AG09319 (cell line): ENCODE data around the gene FYCO1.

Source experiments
- DNase-seq: peaks from one replicate; pipeline ENCODE4 v3.0.0-alpha.2; 2010; ENCODE audit warnings: low read depth; ENCODE audit errors: extremely low read depth
- CTCF ChIP-seq: IDR thresholded peaks from 2 replicates; pipeline ENCODE4 v1.5.1; 2011; ENCODE audit warnings: low read depth, mild to moderate bottlenecking, inconsistent platforms, low read length, moderate library complexity

The FYCO1 gene

GRCh38 chr3:46029953-46030543, 34.4 kb upstream of the FYCO1 start:
- TF ChIP-seq CTCF, result no peak
- DNase-seq, result no peak

- DNase-seq, result no peak
- no peak for TF ChIP-seq CTCF
Observed at GRCh38 chr3:46027736-46028397, 32.2 kb upstream of the FYCO1 start.

GRCh38 chr3:46027021-46027705, 31.5 kb upstream of the FYCO1 start, which contains the start of gene XCR1:
XCR1 (minus strand) TSS chr3:46027483; CDS start chr3:46021947, 5,536 bp downstream.
- no peak for TF ChIP-seq CTCF
- DNase-seq, result no peak

GRCh38 chr3:46025139-46025538, 29.5 kb upstream of the FYCO1 start:
- DNase-seq, result no peak
- TF ChIP-seq CTCF, result no peak

- DNase-seq, result no peak
- no peak for TF ChIP-seq CTCF
Observed at GRCh38 chr3:46024131-46024530, 28.5 kb upstream of the FYCO1 start.

- no peak for TF ChIP-seq CTCF
- DNase-seq, result no peak
Observed at GRCh38 chr3:46022909-46023785, 27.5 kb upstream of the FYCO1 start.
